C4-2B (cell line): ENCODE results near the gene FLOT1.

ENCODE experiments used
- CTCF ChIP-seq: fragments of 450-650 bp; conservative IDR thresholded peaks from 2 replicates; pipeline ENCODE4 v1.5.1; 2017; ENCODE audit warnings: mild to moderate bottlenecking
- ZFX ChIP-seq: fragments of 450-650 bp; IDR thresholded peaks from 2 replicates; pipeline ENCODE4 v1.6.1; 2017

DNA sequence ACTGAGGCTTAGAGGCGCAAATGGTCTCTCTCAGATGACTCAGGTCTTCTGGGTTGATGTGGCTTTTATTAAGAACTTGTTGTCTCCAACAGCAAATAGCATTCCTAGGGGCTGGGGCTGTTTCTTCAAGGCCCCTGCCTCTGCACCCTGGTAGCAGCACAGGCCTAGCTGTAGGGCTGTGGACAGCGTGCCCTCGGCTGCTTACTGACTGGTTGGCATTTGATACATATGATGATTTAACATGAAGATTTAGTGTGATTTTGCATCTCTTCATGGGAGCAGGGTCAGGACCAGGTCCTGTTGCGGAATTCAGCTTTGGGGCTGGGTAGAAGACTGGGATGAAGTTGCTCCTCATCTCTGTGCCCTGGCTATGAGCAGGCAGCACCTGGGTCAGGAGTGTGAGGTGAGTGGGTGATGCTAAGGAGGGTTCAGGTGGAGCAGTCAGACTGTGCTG lies 26.2 kb upstream of the FLOT1 start:
- TF ChIP-seq CTCF (no peak), ZFX (no peak)
